Aortic smooth muscle cell (primary cell): ENCODE results near the gene L1TD1. TPM values are rescaled to one million over a fixed set of nuclear protein-coding genes. Genes with fewer than 3 reads are reported as not detected.

Source experiments
- total RNA-seq: library from RNA; depleted of rRNA; stranded (reverse); fragments of >200 nt; gene quantifications from 2 replicates; pipeline ENCODE4 v1.2.3, GENCODE V29; 2014

The L1TD1 gene, protein sequence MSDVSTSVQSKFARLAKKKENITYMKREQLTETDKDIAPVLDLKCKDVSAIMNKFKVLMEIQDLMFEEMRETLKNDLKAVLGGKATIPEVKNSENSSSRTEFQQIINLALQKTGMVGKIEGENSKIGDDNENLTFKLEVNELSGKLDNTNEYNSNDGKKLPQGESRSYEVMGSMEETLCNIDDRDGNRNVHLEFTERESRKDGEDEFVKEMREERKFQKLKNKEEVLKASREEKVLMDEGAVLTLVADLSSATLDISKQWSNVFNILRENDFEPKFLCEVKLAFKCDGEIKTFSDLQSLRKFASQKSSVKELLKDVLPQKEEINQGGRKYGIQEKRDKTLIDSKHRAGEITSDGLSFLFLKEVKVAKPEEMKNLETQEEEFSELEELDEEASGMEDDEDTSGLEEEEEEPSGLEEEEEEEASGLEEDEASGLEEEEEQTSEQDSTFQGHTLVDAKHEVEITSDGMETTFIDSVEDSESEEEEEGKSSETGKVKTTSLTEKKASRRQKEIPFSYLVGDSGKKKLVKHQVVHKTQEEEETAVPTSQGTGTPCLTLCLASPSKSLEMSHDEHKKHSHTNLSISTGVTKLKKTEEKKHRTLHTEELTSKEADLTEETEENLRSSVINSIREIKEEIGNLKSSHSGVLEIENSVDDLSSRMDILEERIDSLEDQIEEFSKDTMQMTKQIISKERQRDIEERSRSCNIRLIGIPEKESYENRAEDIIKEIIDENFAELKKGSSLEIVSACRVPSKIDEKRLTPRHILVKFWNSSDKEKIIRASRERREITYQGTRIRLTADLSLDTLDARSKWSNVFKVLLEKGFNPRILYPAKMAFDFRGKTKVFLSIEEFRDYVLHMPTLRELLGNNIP
- total RNA-seq: not detected in 2 replicates

DNA sequence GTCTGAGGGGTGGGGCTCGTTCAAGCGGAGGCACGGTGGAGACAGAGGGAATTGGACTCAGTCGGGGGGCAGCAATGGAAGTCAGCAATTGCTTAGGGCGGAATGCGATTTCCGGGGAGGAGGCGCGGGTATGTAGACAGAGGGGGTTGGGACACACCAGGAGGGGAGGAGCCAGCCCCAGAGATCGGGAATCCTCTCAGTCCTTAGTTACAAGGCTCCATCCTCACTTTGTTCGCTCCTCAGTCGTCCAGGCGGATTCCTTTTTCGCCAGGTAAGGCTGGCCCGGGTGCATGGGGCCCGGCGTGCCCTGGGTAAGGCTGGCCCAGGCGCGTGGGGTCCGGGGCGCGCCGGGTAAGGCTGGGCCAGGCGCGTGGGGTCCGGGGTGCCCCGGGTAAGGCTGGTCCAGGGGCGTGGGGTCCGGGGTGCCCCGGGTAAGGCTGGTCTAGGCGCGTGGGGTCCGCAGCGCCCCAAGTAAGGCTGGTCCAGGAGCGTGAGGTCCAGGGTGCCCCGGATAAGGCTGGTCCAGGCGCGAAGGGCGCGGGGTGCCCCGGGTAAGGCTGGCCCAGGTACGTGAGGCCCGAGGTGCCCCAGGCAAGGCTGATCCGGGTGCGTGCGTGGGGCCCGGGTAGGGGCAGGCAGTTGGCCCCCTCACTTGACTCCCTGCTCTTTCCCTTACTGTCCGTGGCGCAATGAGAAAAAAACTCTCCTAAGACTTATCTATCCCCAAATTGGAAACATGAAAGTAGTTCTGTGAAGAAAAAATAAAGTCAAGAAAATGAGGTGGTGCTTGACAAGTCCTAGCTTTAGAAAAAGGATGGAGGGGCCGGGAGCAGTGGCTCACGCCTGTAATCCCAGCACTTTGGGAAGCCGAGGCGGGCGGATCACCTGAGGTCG, at the start of gene L1TD1:
TSS of gene L1TD1 (plus strand) at position 199 of the 894 bp plus-strand sequence. CDS start 11,780 bp downstream, outside the sequence.

Other genes with a start within 250 kb of the L1TD1 start
- not detected in 2 replicates for gene KANK4, start 124.6 kb downstream of the L1TD1 start, total RNA-seq
- 24.9 and 30.3 TPM in 2 replicates for gene USP1, start 242.2 kb downstream of the L1TD1 start, total RNA-seq